ENCODE results near the gene PDZD2. TPM values are rescaled to one million over a fixed set of nuclear protein-coding genes. Genes with fewer than 3 reads are reported as not detected.

PDZD2 gene
- total and polyA plus RNA-seq, 7 donors = 1.2 to 11.7 (median 7.1) TPM

DNA sequence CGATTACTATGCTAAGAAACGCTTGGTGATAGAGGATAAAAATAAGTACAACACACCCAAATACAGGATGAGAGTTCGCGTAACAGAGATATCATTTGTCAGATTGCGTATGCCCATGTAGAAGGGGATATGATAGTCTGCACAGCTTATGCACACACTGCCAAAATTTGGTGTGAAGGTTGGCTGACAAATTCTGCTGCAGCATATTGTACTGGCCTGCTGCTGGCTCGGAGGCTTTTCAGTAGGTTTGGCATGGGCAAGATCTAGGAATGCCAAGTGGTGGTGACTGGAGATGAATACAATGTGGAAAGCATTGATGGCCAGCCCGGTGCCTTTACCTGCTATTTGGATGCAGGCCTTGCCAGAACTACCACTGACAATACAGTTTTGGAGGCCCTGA, 208.4 kb downstream of the PDZD2 start:
- H3K27ac ChIP-seq = no peak overlapping the region
- no peak for DNase-seq
- TF ChIP-seq POLR2A (IDR thresholded peaks at IDR 0.05) (no peak), EP300 (IDR thresholded peaks at IDR 0.05) (no peak), POLR2AphosphoS5 (IDR thresholded peaks at IDR 0.05) (no peak)
- TF ChIP-seq, protein P1, sequence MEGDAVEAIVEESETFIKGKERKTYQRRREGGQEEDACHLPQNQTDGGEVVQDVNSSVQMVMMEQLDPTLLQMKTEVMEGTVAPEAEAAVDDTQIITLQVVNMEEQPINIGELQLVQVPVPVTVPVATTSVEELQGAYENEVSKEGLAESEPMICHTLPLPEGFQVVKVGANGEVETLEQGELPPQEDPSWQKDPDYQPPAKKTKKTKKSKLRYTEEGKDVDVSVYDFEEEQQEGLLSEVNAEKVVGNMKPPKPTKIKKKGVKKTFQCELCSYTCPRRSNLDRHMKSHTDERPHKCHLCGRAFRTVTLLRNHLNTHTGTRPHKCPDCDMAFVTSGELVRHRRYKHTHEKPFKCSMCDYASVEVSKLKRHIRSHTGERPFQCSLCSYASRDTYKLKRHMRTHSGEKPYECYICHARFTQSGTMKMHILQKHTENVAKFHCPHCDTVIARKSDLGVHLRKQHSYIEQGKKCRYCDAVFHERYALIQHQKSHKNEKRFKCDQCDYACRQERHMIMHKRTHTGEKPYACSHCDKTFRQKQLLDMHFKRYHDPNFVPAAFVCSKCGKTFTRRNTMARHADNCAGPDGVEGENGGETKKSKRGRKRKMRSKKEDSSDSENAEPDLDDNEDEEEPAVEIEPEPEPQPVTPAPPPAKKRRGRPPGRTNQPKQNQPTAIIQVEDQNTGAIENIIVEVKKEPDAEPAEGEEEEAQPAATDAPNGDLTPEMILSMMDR (IDR thresholded peaks at IDR 0.05) = no peak
- H3K4me3 ChIP-seq = no peak overlapping the region
- H3K36me3 ChIP-seq = no peaks in the 10 kb centered on the region
- H3K4me1 ChIP-seq = no peaks in the 10 kb centered on the region
- WGBS, 2 donors = 83 to 91% methylated on average over 7 of the region's 7 CpGs
- H3K9me3 ChIP-seq = no peaks in the 10 kb centered on the region
- H3K27me3 ChIP-seq = no peaks in the 10 kb centered on the region
- intact Hi-C loops (cut with DNase I) = no loop called here

DNA sequence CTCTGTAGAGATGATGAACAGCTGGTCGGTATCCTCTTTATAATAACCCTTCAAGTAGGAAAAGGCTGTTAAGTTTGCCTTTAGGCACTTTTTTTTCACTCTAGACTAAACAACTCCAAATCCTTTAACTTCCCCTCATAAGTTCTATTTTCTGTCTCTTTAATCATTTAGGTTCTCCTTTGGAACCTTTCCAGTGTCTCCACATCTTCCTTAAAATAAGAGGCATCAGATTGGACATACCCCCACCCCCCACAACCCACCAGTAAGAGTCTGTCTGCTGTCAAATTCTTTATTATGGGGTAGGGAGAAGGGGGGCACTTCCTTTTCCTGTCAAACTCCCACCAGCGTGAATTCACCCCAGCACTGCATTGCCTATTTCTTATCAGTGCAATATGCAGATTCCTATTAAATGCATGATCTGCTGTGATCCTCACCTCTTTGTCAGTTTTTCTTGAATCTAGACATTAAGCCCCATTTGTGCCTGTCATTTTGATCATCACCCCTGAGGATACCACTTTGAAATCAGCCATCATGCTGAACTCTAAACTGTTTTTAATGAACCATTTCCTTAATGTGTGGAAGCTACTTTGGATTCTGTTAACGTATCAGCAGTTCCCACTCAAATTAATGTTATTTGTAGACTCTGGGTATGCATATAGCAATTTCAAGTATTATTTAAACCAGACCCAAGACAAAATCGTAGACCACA, 212.2 kb downstream of the PDZD2 start:
- Histone ChIP-seq H3K36me3 (no peaks in the 10 kb centered on the region), H3K4me3 (no peak overlapping the region), H3K27me3 (peaks cover 0 to 13% (median 0%) of the 10 kb centered on the region in 3 donors), H3K27ac (no peak overlapping the region), H3K9me3 (no peaks in the 10 kb centered on the region), H3K4me1 (peaks cover 0 to 22% (median 13%) of the 10 kb centered on the region in 4 donors)
- WGBS, 2 donors = 44 to 62% methylated on average over 4 of the region's 4 CpGs
- no peak for TF ChIP-seq POLR2AphosphoS5 (IDR thresholded peaks at IDR 0.05)
- TF ChIP-seq, protein P1 (IDR thresholded peaks at IDR 0.05) = no peak
- TF ChIP-seq POLR2A (IDR thresholded peaks at IDR 0.05) = no peak
- TF ChIP-seq EP300 (IDR thresholded peaks at IDR 0.05) = no peak
- no peak for DNase-seq
- intact Hi-C loops (cut with DNase I) = loop anchor here (10.0 kb wide), 1 partner anchor 224 kb away; no protein-coding TSS in a partner anchor

DNA sequence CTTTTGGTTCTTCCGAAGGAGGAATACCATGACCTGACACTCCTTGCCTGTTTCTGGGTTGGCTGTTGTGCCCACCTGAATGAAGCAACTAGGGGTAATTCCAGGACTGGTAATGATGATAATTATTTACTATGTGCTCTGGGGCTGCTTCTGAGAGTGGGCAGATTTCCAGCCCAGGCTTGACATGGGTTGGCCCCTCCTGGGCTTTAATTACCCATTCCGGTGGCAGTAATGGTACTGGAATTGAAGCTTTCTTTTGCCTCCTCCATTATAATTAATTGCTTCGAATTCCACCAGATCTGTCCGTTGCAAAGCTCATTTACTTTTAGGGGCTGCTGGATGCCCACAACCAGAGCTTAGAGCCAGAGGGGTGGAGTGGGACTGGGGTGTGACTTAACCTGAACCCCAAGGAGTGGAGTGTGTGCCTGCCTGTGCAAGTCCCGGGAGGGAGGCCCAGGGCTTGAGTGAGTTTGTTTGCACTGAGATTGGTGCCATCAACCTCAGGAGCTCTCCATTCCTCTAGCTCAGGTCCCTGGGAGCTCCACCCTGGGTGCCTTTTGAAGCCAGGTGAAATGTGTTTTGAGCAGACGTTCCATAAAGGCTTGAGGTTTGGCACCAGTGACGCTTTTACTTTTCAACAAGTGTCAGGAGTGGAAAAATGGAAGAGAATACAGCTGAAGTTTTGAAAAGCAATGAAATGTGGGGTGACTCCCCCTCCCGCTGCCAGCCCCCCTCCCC, 214.6 kb downstream of the PDZD2 start:
- Histone ChIP-seq H3K36me3 (no peaks in the 10 kb centered on the region), H3K27me3 (peaks cover 0 to 26% (median 0%) of the 10 kb centered on the region in 3 donors), H3K4me1 (peaks cover 0 to 22% (median 13%) of the 10 kb centered on the region in 4 donors), H3K9me3 (peaks cover 0 to 2% (median 0%) of the 10 kb centered on the region in 4 donors), H3K27ac (peak overlapping the region in 3 of 4 donors; percentile 58 to 72 (median 65)), H3K4me3 (no peak overlapping the region)
- TF ChIP-seq, protein P1 (IDR thresholded peaks at IDR 0.05) = no peak
- no peak for TF ChIP-seq EP300 (IDR thresholded peaks at IDR 0.05)
- no peak for TF ChIP-seq POLR2AphosphoS5 (IDR thresholded peaks at IDR 0.05)
- TF ChIP-seq POLR2A (IDR thresholded peaks at IDR 0.05) = no peak
- no peak for DNase-seq
- intact Hi-C loops (cut with DNase I) = loop anchor here (10.0 kb wide), 1 partner anchor 221 kb away; no protein-coding TSS in a partner anchor
- 41 to 58% methylated on average over 8 of the region's 8 CpGs for WGBS, 2 donors

DNA sequence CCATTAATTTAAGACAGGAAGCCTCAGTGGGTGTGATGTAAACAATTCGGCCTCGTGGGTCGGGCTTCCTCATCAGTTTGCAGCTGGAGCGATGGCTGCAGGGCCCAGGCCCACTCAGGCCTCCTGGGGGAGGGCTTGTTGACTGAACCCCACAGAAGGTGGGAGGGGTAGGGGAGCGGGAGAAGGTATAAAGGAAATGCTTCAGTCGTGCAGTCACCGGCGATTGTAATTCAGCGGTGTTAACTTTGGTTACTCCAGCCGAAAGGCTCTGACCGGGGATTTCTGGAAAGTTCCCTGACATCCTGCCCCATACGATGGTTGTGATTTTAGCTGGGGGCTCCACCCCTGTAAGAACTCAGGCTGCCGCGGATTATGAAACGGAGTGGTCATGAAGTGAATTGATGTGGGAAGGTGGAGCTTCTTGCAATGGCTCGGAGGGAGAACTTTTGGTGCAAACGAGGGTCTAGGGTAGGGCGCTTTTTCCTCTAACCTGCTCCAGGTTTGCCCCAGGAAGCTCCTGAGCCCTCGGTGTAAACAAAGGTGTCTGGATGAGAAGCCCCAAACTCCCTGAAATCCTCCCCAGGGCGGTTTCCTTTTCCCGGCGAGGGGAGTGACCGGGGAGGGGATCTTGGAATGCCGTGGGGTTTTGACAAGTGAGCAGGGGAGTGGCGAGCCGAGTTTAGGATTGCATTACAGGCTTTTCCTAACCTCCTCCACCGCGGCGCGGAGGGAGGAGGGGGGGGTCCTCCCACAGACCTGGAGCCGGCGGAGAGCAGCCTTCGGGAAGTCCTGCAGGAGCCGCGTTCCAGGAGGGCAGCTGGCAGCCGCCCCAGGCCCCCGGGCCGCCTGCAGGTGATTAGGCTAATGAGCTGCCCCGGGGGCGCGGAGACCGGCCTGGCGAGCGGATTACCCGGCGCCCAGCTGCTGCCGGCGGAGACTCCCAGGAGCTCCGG, 215.5 kb downstream of the PDZD2 start:
- H3K36me3 ChIP-seq = no peaks in the 10 kb centered on the region
- peak; percentile 73 for DNase-seq
- H3K27me3 ChIP-seq = peaks cover 0 to 26% (median 0%) of the 10 kb centered on the region in 3 donors
- peaks cover 0 to 8% (median 5%) of the 10 kb centered on the region in 4 donors for H3K9me3 ChIP-seq
- WGBS, 2 donors = 2 to 3% methylated on average over 49 of the region's 49 CpGs
- H3K27ac ChIP-seq = peak overlapping the region; percentile 58 to 72 (median 65)
- no peak for TF ChIP-seq POLR2A (IDR thresholded peaks at IDR 0.05)
- TF ChIP-seq EP300 (IDR thresholded peaks at IDR 0.05) = no peak
- TF ChIP-seq, protein P1 (IDR thresholded peaks at IDR 0.05) = no peak
- TF ChIP-seq POLR2AphosphoS5 (IDR thresholded peaks at IDR 0.05) = no peak
- peak overlapping the region; percentile 54 to 60 (median 56) for H3K4me3 ChIP-seq
- intact Hi-C loops (cut with DNase I) = loop anchor here (10.0 kb wide), 1 partner anchor 220 kb away; no protein-coding TSS in a partner anchor
- peaks cover 0 to 22% (median 13%) of the 10 kb centered on the region in 4 donors for H3K4me1 ChIP-seq

All from sigmoid colon (tissue), 7 donors.